Stomach smooth muscle (tissue), 2 donors: Measurements from ENCODE around the gene RPS2.
A peak's percentile ranks its signal among the peaks of the same experiment; 100 is the strongest.
"Not testable (repeated sequence)": the region's sequence is repeated elsewhere in the genome, so short reads cannot be mapped to it uniquely, and the experiment has no call there.

ENCODE experiments used
- H3K27ac ChIP-seq: one replicate; pipeline ENCODE4 v1.7.0; 2013; ENCODE audit warnings: mild to moderate bottlenecking, low read length, inconsistent platforms
- H3K27me3 ChIP-seq, 2 donors: one replicate each; pipeline ENCODE4 v1.7.0; 2013; ENCODE audit warnings: low read length in 2 of 2; ENCODE audit not compliant: insufficient read depth in 2 of 2, control insufficient read depth in 1 of 2
- H3K36me3 ChIP-seq, 2 donors: one replicate each; pipeline ENCODE4 v1.7.0; 2013; ENCODE audit warnings: low read length in 2 of 2; ENCODE audit not compliant: control insufficient read depth in 2 of 2, insufficient read depth in 2 of 2
- H3K4me1 ChIP-seq: one replicate; pipeline ENCODE4 v1.7.0; 2013; ENCODE audit warnings: low read length; ENCODE audit not compliant: control insufficient read depth, insufficient read depth
- H3K4me3 ChIP-seq, 2 donors: one replicate each; pipeline ENCODE4 v1.7.0; 2013; ENCODE audit warnings: low read length in 2 of 2
- H3K9ac ChIP-seq, 2 donors: one replicate each; pipeline ENCODE4 v1.7.0; 2013; ENCODE audit warnings: low read length in 2 of 2, mild to moderate bottlenecking in 1 of 2
- H3K9me3 ChIP-seq, 2 donors: one replicate each; pipeline ENCODE4 v1.7.0; 2013; ENCODE audit warnings: low read length in 2 of 2; ENCODE audit not compliant: control insufficient read depth in 2 of 2
- donor health status: healthy.
- donor health status: Pancreatic carcinoma.

RPS2 gene

GRCh38 chr16:1964506-1965395, at the start of gene RPS2:
RPS2 (minus strand) TSS chr16:1964826; CDS start chr16:1964625, 201 bp downstream.
- H3K9me3 ChIP-seq: no peaks in the 10 kb centered on the region
- peaks cover 31% of the 10 kb centered on the region for H3K4me1 ChIP-seq
- peak within 1 kb of the TSS; percentile 83 to 90 for H3K4me3 ChIP-seq
- no peaks in the 10 kb centered on the region for H3K27me3 ChIP-seq
- peaks cover 14 to 18% of the 10 kb centered on the region in 2 donors for H3K36me3 ChIP-seq
- peak within 1 kb of the TSS; percentile 96 to 100 for H3K9ac ChIP-seq
- H3K27ac ChIP-seq: peak within 1 kb of the TSS; percentile 98

- H3K27ac ChIP-seq: no peak overlapping the region
- H3K27me3 ChIP-seq: peaks cover 0 to 3% of the 10 kb centered on the region in 2 donors
- H3K36me3 ChIP-seq: no peaks in the 10 kb centered on the region
- no peaks in the 10 kb centered on the region for H3K9me3 ChIP-seq
- no peak overlapping the region for H3K4me3 ChIP-seq
- no peak overlapping the region for H3K9ac ChIP-seq
- peaks cover 17% of the 10 kb centered on the region for H3K4me1 ChIP-seq
Measured at GRCh38 chr16:2013527-2013926, 48.9 kb upstream of the RPS2 start.

- not testable (repeated sequence) for H3K27me3 ChIP-seq, H3K27ac ChIP-seq, H3K9ac ChIP-seq, H3K36me3 ChIP-seq, H3K4me3 ChIP-seq, H3K9me3 ChIP-seq
- H3K4me1 ChIP-seq: peaks cover 34% of the 10 kb centered on the region
Measured at GRCh38 chr16:2011726-2012125, 47.1 kb upstream of the RPS2 start.

DNA sequence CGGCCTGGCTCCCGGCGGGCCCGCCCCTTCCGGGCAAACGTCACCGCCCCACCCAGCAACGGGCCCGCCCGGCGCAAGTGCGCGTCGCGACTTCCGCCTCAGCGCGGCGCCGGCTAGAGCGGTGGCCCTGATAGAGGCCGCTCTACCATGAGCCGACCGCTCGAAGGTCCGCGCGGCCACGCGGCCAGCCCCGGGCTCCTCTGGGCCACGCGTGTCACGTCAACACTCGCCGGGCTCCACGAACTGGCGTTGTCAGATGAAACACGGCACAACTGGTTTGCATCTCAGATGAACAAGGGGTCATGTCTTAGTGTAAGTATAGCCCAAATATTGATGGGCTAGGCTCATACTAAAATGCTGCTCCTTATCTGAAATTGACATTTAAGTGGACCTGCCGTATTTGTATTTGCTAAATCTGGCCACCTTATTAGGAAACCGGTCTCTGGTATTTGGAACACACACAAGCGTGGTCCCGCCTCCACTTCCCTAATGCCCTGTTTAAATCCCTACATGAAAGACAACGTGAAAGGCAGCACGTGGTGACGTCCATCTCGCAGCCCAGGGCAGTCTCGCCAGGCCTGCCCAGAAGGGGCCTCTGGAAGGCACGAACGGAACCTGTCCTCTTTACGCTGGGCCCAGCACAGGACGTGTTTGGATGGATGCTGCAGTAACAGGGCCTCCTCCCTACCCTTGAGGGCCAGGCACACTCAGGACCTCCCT, 45.3 kb upstream of the RPS2 start, which contains the start of gene ZNF598:
TSS of gene ZNF598 (minus strand) at position 31 of the 720 bp plus-strand sequence.
- Histone ChIP-seq H3K4me3 (peak within 1 kb of the TSS; percentile 77 to 87), H3K9ac (peak within 1 kb of the TSS; percentile 88), H3K9me3 (no peaks in the 10 kb centered on the region), H3K27me3 (no peaks in the 10 kb centered on the region), H3K36me3 (no peaks in the 10 kb centered on the region), H3K27ac (peak within 1 kb of the TSS; percentile 81), H3K4me1 (peaks cover 47% of the 10 kb centered on the region)

DNA sequence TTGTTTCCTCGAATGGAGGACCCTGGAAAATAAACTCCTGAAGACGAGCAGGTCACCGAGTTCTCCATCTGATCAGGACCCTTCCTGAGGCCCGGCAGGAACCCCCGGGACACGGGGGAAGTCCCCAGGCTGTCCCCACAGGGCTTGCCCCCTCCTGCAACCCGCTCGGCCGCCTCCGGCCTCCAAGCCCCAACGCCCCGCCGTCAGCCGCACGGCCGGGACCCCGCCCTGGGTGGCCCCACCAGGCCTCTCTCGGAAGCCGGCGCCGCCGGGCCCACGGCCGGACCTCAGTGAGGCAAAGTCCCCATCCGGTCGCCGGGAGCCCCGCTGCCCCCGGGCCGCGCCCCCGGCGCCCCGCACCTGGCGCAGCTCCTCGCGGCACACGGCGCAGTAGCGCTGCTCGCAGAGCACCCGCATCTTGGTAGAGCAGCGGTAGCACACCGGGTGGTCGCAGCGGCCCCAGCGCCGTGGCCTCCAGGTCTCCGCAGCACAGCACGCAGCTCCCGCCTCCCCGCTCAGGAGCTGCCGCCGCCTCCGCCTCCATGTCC, 44.6 kb upstream of the RPS2 start:
- peak overlapping the region; percentile 31 for H3K27ac ChIP-seq
- no peaks in the 10 kb centered on the region for H3K27me3 ChIP-seq
- peak overlapping the region; percentile 84 to 88 for H3K9ac ChIP-seq
- H3K4me3 ChIP-seq: peak overlapping the region; percentile 77 to 87
- H3K9me3 ChIP-seq: no peaks in the 10 kb centered on the region
- H3K36me3 ChIP-seq: no peaks in the 10 kb centered on the region
- H3K4me1 ChIP-seq: peaks cover 54% of the 10 kb centered on the region

- H3K4me1 ChIP-seq: peaks cover 59% of the 10 kb centered on the region
- H3K27me3 ChIP-seq: no peaks in the 10 kb centered on the region
- peak overlapping the region; percentile 84 to 88 for H3K9ac ChIP-seq
- H3K4me3 ChIP-seq: peak overlapping the region; percentile 77 to 87
- H3K9me3 ChIP-seq: no peaks in the 10 kb centered on the region
- no peaks in the 10 kb centered on the region for H3K36me3 ChIP-seq
- H3K27ac ChIP-seq: no peak overlapping the region
Measured at GRCh38 chr16:2008631-2009163, 44.1 kb upstream of the RPS2 start.

- H3K4me1 ChIP-seq: peaks cover 64% of the 10 kb centered on the region
- H3K27me3 ChIP-seq: no peaks in the 10 kb centered on the region
- H3K36me3 ChIP-seq: no peaks in the 10 kb centered on the region
- peak overlapping the region; percentile 84 to 88 for H3K9ac ChIP-seq
- peak overlapping the region in 1 of 2 donors; percentile 77 for H3K4me3 ChIP-seq
- no peaks in the 10 kb centered on the region for H3K9me3 ChIP-seq
- no peak overlapping the region for H3K27ac ChIP-seq
Measured at GRCh38 chr16:2008009-2008526, 43.4 kb upstream of the RPS2 start.

DNA sequence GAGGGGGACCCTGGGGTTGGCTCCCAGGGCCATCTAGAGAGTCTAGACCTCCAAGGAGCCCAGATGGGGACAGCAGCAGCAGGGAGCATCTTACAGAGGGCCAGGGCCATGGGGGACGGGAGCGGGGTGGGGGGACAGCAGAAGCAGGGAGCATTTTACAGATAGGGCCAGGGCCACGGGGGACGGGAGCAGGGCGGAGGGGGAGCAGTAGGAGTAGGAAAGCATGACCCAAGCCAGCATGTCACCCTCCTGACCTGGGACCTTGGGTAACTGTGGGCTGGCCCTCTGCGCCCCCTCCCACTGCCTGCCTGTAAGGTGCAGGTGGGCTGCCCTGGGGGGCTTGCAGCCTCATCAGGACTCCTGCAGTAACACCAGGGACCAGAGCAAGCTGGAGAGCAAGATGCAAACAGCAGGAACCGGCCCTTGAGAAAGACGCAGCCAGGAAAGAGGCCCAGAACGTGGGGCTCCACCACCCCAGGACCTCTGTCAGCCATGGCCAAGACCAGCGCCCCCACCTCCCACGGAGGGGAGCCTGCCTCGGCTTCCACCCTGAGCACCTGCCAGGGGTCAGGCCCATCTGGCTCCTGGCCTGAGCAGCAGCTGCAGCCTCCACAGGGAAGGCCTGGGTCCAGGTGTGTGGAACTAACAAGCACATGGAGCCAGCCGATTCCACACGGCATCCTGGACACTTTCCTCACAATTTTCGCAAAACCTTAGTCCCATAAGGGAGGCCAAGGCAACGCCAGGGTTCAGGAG, 42.6 kb upstream of the RPS2 start:
- Histone ChIP-seq H3K9ac (peak overlapping the region in 1 of 2 donors; percentile 47), H3K36me3 (peaks cover 2 to 3% of the 10 kb centered on the region in 2 donors), H3K4me3 (peak overlapping the region in 1 of 2 donors; percentile 77), H3K27ac (no peak overlapping the region), H3K9me3 (no peaks in the 10 kb centered on the region), H3K27me3 (no peaks in the 10 kb centered on the region), H3K4me1 (peaks cover 64% of the 10 kb centered on the region)

GRCh38 chr16:2006317-2006716, 41.7 kb upstream of the RPS2 start:
- Histone ChIP-seq H3K27me3 (no peaks in the 10 kb centered on the region), H3K4me1 (peaks cover 64% of the 10 kb centered on the region), H3K9me3 (no peaks in the 10 kb centered on the region), H3K9ac (no peak overlapping the region), H3K36me3 (peaks cover 11 to 13% of the 10 kb centered on the region in 2 donors), H3K4me3 (no peak overlapping the region), H3K27ac (no peak overlapping the region)

- Histone ChIP-seq H3K36me3 (peaks cover 13 to 19% of the 10 kb centered on the region in 2 donors), H3K4me3 (no peak overlapping the region)
Measured at GRCh38 chr16:2005646-2006045, 41.0 kb upstream of the RPS2 start.

More at GRCh38 chr16:2005646-2006045, 41.0 kb upstream of the RPS2 start:
- no peak overlapping the region for H3K27ac ChIP-seq
- no peaks in the 10 kb centered on the region for H3K9me3 ChIP-seq
- peaks cover 64% of the 10 kb centered on the region for H3K4me1 ChIP-seq
- no peaks in the 10 kb centered on the region for H3K27me3 ChIP-seq
- no peak overlapping the region for H3K9ac ChIP-seq
